Liver (tissue), 3 donors: ENCODE results near the gene CPED1.

Source experiments
- ATF3 ChIP-seq: IDR thresholded peaks from 2 replicates; pipeline ENCODE4 v1.6.1; 2016; ENCODE audit warnings: antibody characterized with exemption
- CTCF ChIP-seq: fragments of 150-350 bp; IDR thresholded peaks from 2 replicates; pipeline ENCODE4 v1.5.1; 2017; ENCODE audit warnings: improper control_type of control experiment, low read depth, low read length; ENCODE audit not compliant: missing input control
- donor health status: healthy.
- donor health status: healthy.

- TF ChIP-seq CTCF (no peak), ATF3 (no peak)
Observed at GRCh38 chr7:121327671-121328070, 339.2 kb downstream of the CPED1 start.
